ENCODE data around the gene PRKCZ. TPM values are rescaled to one million over a fixed set of nuclear protein-coding genes. Genes with fewer than 3 reads are reported as not detected.

The PRKCZ gene
- total RNA-seq, 2 experiments from 2014 or later = 13.2 to 14.7 TPM

GRCh38 chr1:2104621-2105427 is 54.6 kb downstream of the PRKCZ start:
- ChIA-PET POLR2A (no interaction called here), CTCF (no interaction called here)
- intact Hi-C loops (cut with micrococcal nuclease) = no loop called here
- no peaks in the 10 kb centered on the region for H3K27me3 Mint-ChIP-seq
- no peak for DNase-seq
- no peaks in the 10 kb centered on the region for H3K9me3 Mint-ChIP-seq
- no peaks in the 10 kb centered on the region for H3K4me1 Mint-ChIP-seq (ENCODE audit: low read depth)
- peaks cover 1% of the 10 kb centered on the region for H3K36me3 Mint-ChIP-seq
- H3K27ac Mint-ChIP-seq = no peak overlapping the region
- no peak overlapping the region for H3K4me3 Mint-ChIP-seq

- ChIA-PET CTCF (no interaction called here), POLR2A (no interaction called here)
- H3K9me3 Mint-ChIP-seq = no peaks in the 10 kb centered on the region
- H3K36me3 Mint-ChIP-seq = peaks cover 1% of the 10 kb centered on the region
- no peak overlapping the region for H3K27ac Mint-ChIP-seq
- H3K27me3 Mint-ChIP-seq = no peaks in the 10 kb centered on the region
- no peaks in the 10 kb centered on the region for H3K4me1 Mint-ChIP-seq (ENCODE audit: low read depth)
- no peak for DNase-seq
- intact Hi-C loops (cut with micrococcal nuclease) = no loop called here
- no peak overlapping the region for H3K4me3 Mint-ChIP-seq
Measured at GRCh38 chr1:2105781-2106524, 55.7 kb downstream of the PRKCZ start.

GRCh38 chr1:2106659-2107405 is 56.6 kb downstream of the PRKCZ start:
- Mint-ChIP-seq H3K9me3 (no peaks in the 10 kb centered on the region), H3K4me3 (no peak overlapping the region), H3K4me1 (ENCODE audit: low read depth) (no peaks in the 10 kb centered on the region), H3K27ac (no peak overlapping the region), H3K36me3 (peaks cover 1% of the 10 kb centered on the region), H3K27me3 (no peaks in the 10 kb centered on the region)
- no peak for DNase-seq
- ChIA-PET POLR2A (no interaction called here), CTCF (no interaction called here)
- intact Hi-C loops (cut with micrococcal nuclease) = no loop called here

GRCh38 chr1:2107586-2108212 is 57.5 kb downstream of the PRKCZ start:
- H3K4me1 Mint-ChIP-seq (ENCODE audit: low read depth) = no peaks in the 10 kb centered on the region
- intact Hi-C loops (cut with micrococcal nuclease) = no loop called here
- H3K4me3 Mint-ChIP-seq = no peak overlapping the region
- H3K36me3 Mint-ChIP-seq = peaks cover 1% of the 10 kb centered on the region
- no peaks in the 10 kb centered on the region for H3K9me3 Mint-ChIP-seq
- no peaks in the 10 kb centered on the region for H3K27me3 Mint-ChIP-seq
- no peak overlapping the region for H3K27ac Mint-ChIP-seq
- DNase-seq = no peak
- CTCF ChIA-PET = no interaction called here
- POLR2A ChIA-PET = no interaction called here

GRCh38 chr1:2108213-2108876 is 58.1 kb downstream of the PRKCZ start:
- intact Hi-C loops (cut with micrococcal nuclease) = no loop called here
- CTCF ChIA-PET = no interaction called here
- H3K4me1 Mint-ChIP-seq (ENCODE audit: low read depth) = no peaks in the 10 kb centered on the region
- no peak overlapping the region for H3K4me3 Mint-ChIP-seq
- no peak for DNase-seq
- no peaks in the 10 kb centered on the region for H3K27me3 Mint-ChIP-seq
- peaks cover 1% of the 10 kb centered on the region for H3K36me3 Mint-ChIP-seq
- H3K9me3 Mint-ChIP-seq = no peaks in the 10 kb centered on the region
- POLR2A ChIA-PET = no interaction called here
- H3K27ac Mint-ChIP-seq = no peak overlapping the region

- H3K36me3 Mint-ChIP-seq = peaks cover 1% of the 10 kb centered on the region
- intact Hi-C loops (cut with micrococcal nuclease) = no loop called here
- no peaks in the 10 kb centered on the region for H3K9me3 Mint-ChIP-seq
- no peak for DNase-seq
- CTCF ChIA-PET = no interaction called here
- POLR2A ChIA-PET = no interaction called here
- no peak overlapping the region for H3K4me3 Mint-ChIP-seq
- H3K27me3 Mint-ChIP-seq = no peaks in the 10 kb centered on the region
- H3K4me1 Mint-ChIP-seq (ENCODE audit: low read depth) = no peaks in the 10 kb centered on the region
- no peak overlapping the region for H3K27ac Mint-ChIP-seq
Measured at GRCh38 chr1:2108877-2109580, 58.8 kb downstream of the PRKCZ start.

- Mint-ChIP-seq H3K27me3 (no peaks in the 10 kb centered on the region), H3K9me3 (no peaks in the 10 kb centered on the region), H3K36me3 (no peaks in the 10 kb centered on the region), H3K4me3 (no peak overlapping the region), H3K4me1 (ENCODE audit: low read depth) (no peaks in the 10 kb centered on the region), H3K27ac (no peak overlapping the region)
- DNase-seq = no peak
- POLR2A ChIA-PET = no interaction called here
- CTCF ChIA-PET = no interaction called here
- intact Hi-C loops (cut with micrococcal nuclease) = no loop called here
Measured at GRCh38 chr1:2109581-2110021, 59.4 kb downstream of the PRKCZ start.

GRCh38 chr1:2110191-2110737 is 60.1 kb downstream of the PRKCZ start:
- Mint-ChIP-seq H3K4me1 (ENCODE audit: low read depth) (peaks cover 3% of the 10 kb centered on the region), H3K9me3 (no peaks in the 10 kb centered on the region), H3K27me3 (no peaks in the 10 kb centered on the region), H3K27ac (no peak overlapping the region), H3K4me3 (no peak overlapping the region), H3K36me3 (no peaks in the 10 kb centered on the region)
- ChIA-PET CTCF (no interaction called here), POLR2A (no interaction called here)
- DNase-seq = no peak
- intact Hi-C loops (cut with micrococcal nuclease) = no loop called here

GRCh38 chr1:2110738-2111673 is 60.8 kb downstream of the PRKCZ start:
- Mint-ChIP-seq H3K27me3 (no peaks in the 10 kb centered on the region), H3K4me1 (ENCODE audit: low read depth) (peaks cover 7% of the 10 kb centered on the region), H3K4me3 (no peak overlapping the region), H3K27ac (no peak overlapping the region), H3K36me3 (no peaks in the 10 kb centered on the region), H3K9me3 (no peaks in the 10 kb centered on the region)
- intact Hi-C loops (cut with micrococcal nuclease) = no loop called here
- DNase-seq = no peak
- POLR2A ChIA-PET = no interaction called here
- CTCF ChIA-PET = no interaction called here

- intact Hi-C loops (cut with micrococcal nuclease) = no loop called here
- H3K4me3 Mint-ChIP-seq = no peak overlapping the region
- DNase-seq = no peak
- H3K27me3 Mint-ChIP-seq = no peaks in the 10 kb centered on the region
- no peaks in the 10 kb centered on the region for H3K9me3 Mint-ChIP-seq
- H3K36me3 Mint-ChIP-seq = no peaks in the 10 kb centered on the region
- H3K27ac Mint-ChIP-seq = no peak overlapping the region
- ChIA-PET POLR2A (no interaction called here), CTCF (no interaction called here)
- H3K4me1 Mint-ChIP-seq (ENCODE audit: low read depth) = peaks cover 7% of the 10 kb centered on the region
Measured at GRCh38 chr1:2111674-2112035, 61.4 kb downstream of the PRKCZ start.

- no peak for DNase-seq
- ChIA-PET CTCF (no interaction called here), POLR2A (no interaction called here)
- no peaks in the 10 kb centered on the region for H3K27me3 Mint-ChIP-seq
- no peaks in the 10 kb centered on the region for H3K9me3 Mint-ChIP-seq
- H3K4me3 Mint-ChIP-seq = no peak overlapping the region
- intact Hi-C loops (cut with micrococcal nuclease) = no loop called here
- H3K4me1 Mint-ChIP-seq (ENCODE audit: low read depth) = peaks cover 7% of the 10 kb centered on the region
- H3K27ac Mint-ChIP-seq = no peak overlapping the region
- H3K36me3 Mint-ChIP-seq = no peaks in the 10 kb centered on the region
Measured at GRCh38 chr1:2112280-2112701, 62.1 kb downstream of the PRKCZ start.

Data from activated CD4-positive, alpha-beta memory T cell treated with anti-CD3 and anti-CD28 coated beads for 36 hours (primary cell).